ENCODE data around the gene NOX5.

GRCh38 chr15:69084404-69085030 lies 70.0 kb downstream of the NOX5 start:
- TF ChIP-seq CTCF (IDR thresholded peaks at IDR 0.05; ENCODE audit: poor library complexity, severe bottlenecking) (no peak), RAD21 (conservative IDR thresholded peaks at IDR 0.05) (no peak), POLR2AphosphoS5 (IDR thresholded peaks at IDR 0.05) (no peak), EP300 (conservative IDR thresholded peaks at IDR 0.05; ENCODE audit: poor library complexity, severe bottlenecking) (no peak), SMC3 (conservative IDR thresholded peaks at IDR 0.05; ENCODE audit: poor library complexity) (no peak)
